ENCODE data around the gene KCNJ5. TPM values are rescaled to one million over a fixed set of nuclear protein-coding genes. Genes with fewer than 3 reads are reported as not detected.

KCNJ5 gene
- total RNA-seq, 1 donor from 2014 or later: 1.6 TPM

- DNase-seq (ENCODE audit: extremely low spot score, unreplicated experiment): no peak
- peaks cover 33% of the 10 kb centered on the region for H3K27me3 Mint-ChIP-seq
- no peak for TF ChIP-seq CTCF (conservative IDR thresholded peaks at IDR 0.05)
- H3K9me3 Mint-ChIP-seq: no peaks in the 10 kb centered on the region
- H3K4me1 Mint-ChIP-seq (ENCODE audit: unreplicated experiment): no peaks in the 10 kb centered on the region
- H3K4me3 Mint-ChIP-seq: no peak overlapping the region
- no peak overlapping the region for H3K27ac Mint-ChIP-seq
- H3K36me3 Mint-ChIP-seq: no peaks in the 10 kb centered on the region
These were observed 20.5 kb downstream of the KCNJ5 start for GRCh38 chr11:128911701-128912100.

- TF ChIP-seq CTCF (conservative IDR thresholded peaks at IDR 0.05): no peak
- no peak overlapping the region for H3K4me3 Mint-ChIP-seq
These were observed 22.6 kb downstream of the KCNJ5 start for GRCh38 chr11:128913806-128914205.

GRCh38 chr11:128914216-128915148, 23.3 kb downstream of the KCNJ5 start:
- Mint-ChIP-seq H3K4me3 (no peak overlapping the region), H3K4me1 (ENCODE audit: unreplicated experiment) (peaks cover 4% of the 10 kb centered on the region), H3K36me3 (no peaks in the 10 kb centered on the region), H3K27ac (no peak overlapping the region), H3K9me3 (no peaks in the 10 kb centered on the region), H3K27me3 (peaks cover 14% of the 10 kb centered on the region)
- DNase-seq (ENCODE audit: extremely low spot score, unreplicated experiment): no peak
- TF ChIP-seq CTCF (conservative IDR thresholded peaks at IDR 0.05): no peak

More at GRCh38 chr11:128913806-128914205, 22.6 kb downstream of the KCNJ5 start:
- no peaks in the 10 kb centered on the region for H3K36me3 Mint-ChIP-seq
- DNase-seq (ENCODE audit: extremely low spot score, unreplicated experiment): no peak
- peaks cover 4% of the 10 kb centered on the region for H3K4me1 Mint-ChIP-seq (ENCODE audit: unreplicated experiment)
- no peak overlapping the region for H3K27ac Mint-ChIP-seq
- H3K9me3 Mint-ChIP-seq: no peaks in the 10 kb centered on the region
- H3K27me3 Mint-ChIP-seq: peaks cover 18% of the 10 kb centered on the region

GRCh38 chr11:128915149-128915521, 24.0 kb downstream of the KCNJ5 start:
- no peak for TF ChIP-seq CTCF (conservative IDR thresholded peaks at IDR 0.05)
- no peak overlapping the region for H3K27ac Mint-ChIP-seq
- peaks cover 4% of the 10 kb centered on the region for H3K4me1 Mint-ChIP-seq (ENCODE audit: unreplicated experiment)
- DNase-seq (ENCODE audit: extremely low spot score, unreplicated experiment): no peak
- no peak overlapping the region for H3K4me3 Mint-ChIP-seq
- peaks cover 11% of the 10 kb centered on the region for H3K27me3 Mint-ChIP-seq
- no peaks in the 10 kb centered on the region for H3K9me3 Mint-ChIP-seq
- H3K36me3 Mint-ChIP-seq: no peaks in the 10 kb centered on the region

- H3K4me3 Mint-ChIP-seq: no peak overlapping the region
- TF ChIP-seq CTCF (conservative IDR thresholded peaks at IDR 0.05): no peak
- H3K27ac Mint-ChIP-seq: no peak overlapping the region
- peaks cover 17% of the 10 kb centered on the region for H3K27me3 Mint-ChIP-seq
- H3K36me3 Mint-ChIP-seq: no peaks in the 10 kb centered on the region
- no peaks in the 10 kb centered on the region for H3K9me3 Mint-ChIP-seq
- H3K4me1 Mint-ChIP-seq (ENCODE audit: unreplicated experiment): peaks cover 4% of the 10 kb centered on the region
- no peak for DNase-seq (ENCODE audit: extremely low spot score, unreplicated experiment)
These were observed 24.9 kb downstream of the KCNJ5 start for GRCh38 chr11:128916037-128916572.

Data from type B pancreatic cell (in vitro differentiated cells).